ENCODE data around the gene EFCAB7.
A peak's percentile ranks its signal among the peaks of the same experiment; 100 is the strongest.
"Not testable (repeated sequence)": the region's sequence is repeated elsewhere in the genome, so short reads cannot be mapped to it uniquely, and the experiment has no call there.

The EFCAB7 gene

GRCh38 chr1:63548303-63548702 lies 25.0 kb downstream of the EFCAB7 start:
- DNase-seq (ENCODE audit: low read depth, low spot score), result no peak

GRCh38 chr1:63548877-63549276 lies 25.6 kb downstream of the EFCAB7 start:
- no peak for DNase-seq (ENCODE audit: low read depth, low spot score)

GRCh38 chr1:63555480-63555879 lies 32.2 kb downstream of the EFCAB7 start:
- no peak for DNase-seq (ENCODE audit: low read depth, low spot score)

GRCh38 chr1:63557365-63557987 lies 34.2 kb downstream of the EFCAB7 start:
- DNase-seq (ENCODE audit: low read depth, low spot score), result peak; percentile 53

GRCh38 chr1:63559357-63559756 lies 36.0 kb downstream of the EFCAB7 start:
- DNase-seq (ENCODE audit: low read depth, low spot score), result no peak

GRCh38 chr1:63563745-63564144 lies 40.4 kb downstream of the EFCAB7 start:
- no peak for DNase-seq (ENCODE audit: low read depth, low spot score)

- DNase-seq (ENCODE audit: low read depth, low spot score), result no peak
These were observed 45.7 kb downstream of the EFCAB7 start for GRCh38 chr1:63569068-63569467.

GRCh38 chr1:63569640-63570316 lies 46.5 kb downstream of the EFCAB7 start:
- no peak for DNase-seq (ENCODE audit: low read depth, low spot score)

- DNase-seq (ENCODE audit: low read depth, low spot score), result not testable (repeated sequence)
These were observed 49.4 kb downstream of the EFCAB7 start for GRCh38 chr1:63572686-63573085.

- not testable (repeated sequence) for DNase-seq (ENCODE audit: low read depth, low spot score)
These were observed 51.0 kb downstream of the EFCAB7 start for GRCh38 chr1:63574203-63574796.

GRCh38 chr1:63575340-63575826 lies 52.1 kb downstream of the EFCAB7 start:
- DNase-seq (ENCODE audit: low read depth, low spot score), result peak; percentile 12

GRCh38 chr1:63586326-63586725 lies 63.0 kb downstream of the EFCAB7 start:
- not testable (repeated sequence) for DNase-seq (ENCODE audit: low read depth, low spot score)

- DNase-seq (ENCODE audit: low read depth, low spot score), result peak; percentile 19
These were observed 66.8 kb downstream of the EFCAB7 start for GRCh38 chr1:63590166-63590560.

- DNase-seq (ENCODE audit: low read depth, low spot score), result no peak
These were observed 69.4 kb downstream of the EFCAB7 start for GRCh38 chr1:63592536-63593302.

- peak; percentile 89 for DNase-seq (ENCODE audit: low read depth, low spot score)
These were observed 70.1 kb downstream of the EFCAB7 start, which contains the start of gene PGM1 for GRCh38 chr1:63593303-63593885. PGM1 (plus strand) TSS chr1:63593411; CDS start chr1:63593489, 78 bp downstream.

- DNase-seq (ENCODE audit: low read depth, low spot score), result peak; percentile 63
These were observed 70.7 kb downstream of the EFCAB7 start for GRCh38 chr1:63593886-63594605.

- DNase-seq (ENCODE audit: low read depth, low spot score), result no peak
These were observed 72.1 kb downstream of the EFCAB7 start for GRCh38 chr1:63595435-63595834.

- DNase-seq (ENCODE audit: low read depth, low spot score), result no peak
These were observed 76.5 kb downstream of the EFCAB7 start for GRCh38 chr1:63599799-63600198.

GRCh38 chr1:63600248-63600647 lies 76.9 kb downstream of the EFCAB7 start:
- no peak for DNase-seq (ENCODE audit: low read depth, low spot score)

GRCh38 chr1:63601061-63601460 lies 77.7 kb downstream of the EFCAB7 start:
- no peak for DNase-seq (ENCODE audit: low read depth, low spot score)

- no peak for DNase-seq (ENCODE audit: low read depth, low spot score)
These were observed 78.1 kb downstream of the EFCAB7 start for GRCh38 chr1:63601463-63601862.

Data from astrocyte of the hippocampus (primary cell).